GM12864 (cell line): ENCODE results near the gene CPLX1.

Source experiments
- DNase-seq: peaks from one replicate; pipeline ENCODE4 v3.0.0-alpha.2; 2011; ENCODE audit warnings: low read depth
- H3K4me3 ChIP-seq: 2 replicates; pipeline ENCODE4 v1.5.1; 2011; ENCODE audit warnings: mild to moderate bottlenecking, low read depth, low read length, control low read depth
- CTCF ChIP-seq: IDR thresholded peaks from 2 replicates; pipeline ENCODE4 v1.5.1; 2011; ENCODE audit warnings: low read depth, mild to moderate bottlenecking, moderate library complexity, low read length, control low read depth, inconsistent platforms; ENCODE audit errors: missing control alignments

CPLX1 gene

GRCh38 chr4:751676-752075 lies 74.3 kb downstream of the CPLX1 start:
- no peak for DNase-seq
- H3K4me3 ChIP-seq, result no peak overlapping the region
- no peak for TF ChIP-seq CTCF

- TF ChIP-seq CTCF, result no peak
Observed at GRCh38 chr4:749698-750666, 75.9 kb downstream of the CPLX1 start.

GRCh38 chr4:748461-748860 lies 77.5 kb downstream of the CPLX1 start:
- no peak for DNase-seq
- no peak overlapping the region for H3K4me3 ChIP-seq
- no peak for TF ChIP-seq CTCF

More at GRCh38 chr4:749698-750666, 75.9 kb downstream of the CPLX1 start:
- no peak for DNase-seq
- no peak overlapping the region for H3K4me3 ChIP-seq

- TF ChIP-seq CTCF, result no peak
- DNase-seq, result no peak
- H3K4me3 ChIP-seq, result no peak overlapping the region
Observed at GRCh38 chr4:747546-748170, 78.3 kb downstream of the CPLX1 start.

- no peak for DNase-seq
- no peak for TF ChIP-seq CTCF
- no peak overlapping the region for H3K4me3 ChIP-seq
Observed at GRCh38 chr4:744212-744841, 81.6 kb downstream of the CPLX1 start.

- no peak for DNase-seq
- TF ChIP-seq CTCF, result no peak
- no peak overlapping the region for H3K4me3 ChIP-seq
Observed at GRCh38 chr4:743463-744211, 82.3 kb downstream of the CPLX1 start.
